Measurements from ENCODE around the gene FAM81B.

DNA sequence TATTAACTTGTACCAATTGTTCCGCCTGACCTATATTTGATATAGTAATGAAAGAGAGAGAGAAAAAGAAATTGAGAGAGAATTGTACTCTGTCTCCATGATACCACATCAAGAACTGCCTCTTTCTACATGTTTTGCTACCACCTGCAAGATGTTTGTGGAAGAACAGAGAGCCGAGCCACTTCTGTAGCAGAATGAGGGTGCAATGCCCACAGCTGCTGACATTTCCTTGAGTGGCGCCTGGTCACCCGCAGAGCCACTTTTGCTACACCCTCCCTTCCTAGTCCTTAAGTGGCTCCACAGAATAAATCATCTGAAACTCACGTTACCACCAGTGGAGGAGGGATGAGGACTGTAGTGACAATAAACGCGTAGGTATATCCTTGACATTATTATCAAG, 17.1 kb upstream of the FAM81B start:
- TF ChIP-seq, protein P1, sequence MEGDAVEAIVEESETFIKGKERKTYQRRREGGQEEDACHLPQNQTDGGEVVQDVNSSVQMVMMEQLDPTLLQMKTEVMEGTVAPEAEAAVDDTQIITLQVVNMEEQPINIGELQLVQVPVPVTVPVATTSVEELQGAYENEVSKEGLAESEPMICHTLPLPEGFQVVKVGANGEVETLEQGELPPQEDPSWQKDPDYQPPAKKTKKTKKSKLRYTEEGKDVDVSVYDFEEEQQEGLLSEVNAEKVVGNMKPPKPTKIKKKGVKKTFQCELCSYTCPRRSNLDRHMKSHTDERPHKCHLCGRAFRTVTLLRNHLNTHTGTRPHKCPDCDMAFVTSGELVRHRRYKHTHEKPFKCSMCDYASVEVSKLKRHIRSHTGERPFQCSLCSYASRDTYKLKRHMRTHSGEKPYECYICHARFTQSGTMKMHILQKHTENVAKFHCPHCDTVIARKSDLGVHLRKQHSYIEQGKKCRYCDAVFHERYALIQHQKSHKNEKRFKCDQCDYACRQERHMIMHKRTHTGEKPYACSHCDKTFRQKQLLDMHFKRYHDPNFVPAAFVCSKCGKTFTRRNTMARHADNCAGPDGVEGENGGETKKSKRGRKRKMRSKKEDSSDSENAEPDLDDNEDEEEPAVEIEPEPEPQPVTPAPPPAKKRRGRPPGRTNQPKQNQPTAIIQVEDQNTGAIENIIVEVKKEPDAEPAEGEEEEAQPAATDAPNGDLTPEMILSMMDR (IDR thresholded peaks at IDR 0.05), result no peak
- TF ChIP-seq EZH2 (IDR thresholded peaks at IDR 0.05) (no peak), EZH2phosphoT487 (IDR thresholded peaks at IDR 0.05) (no peak)

All from neural progenitor cell (in vitro differentiated cells).